ENCODE data around the gene SLC8A3. TPM values are rescaled to one million over a fixed set of nuclear protein-coding genes. Genes with fewer than 3 reads are reported as not detected.

The SLC8A3 gene
- total and polyA plus RNA-seq, 9 donors, result 0.04 to 0.53 (median 0.10) TPM; not detected in 3

DNA sequence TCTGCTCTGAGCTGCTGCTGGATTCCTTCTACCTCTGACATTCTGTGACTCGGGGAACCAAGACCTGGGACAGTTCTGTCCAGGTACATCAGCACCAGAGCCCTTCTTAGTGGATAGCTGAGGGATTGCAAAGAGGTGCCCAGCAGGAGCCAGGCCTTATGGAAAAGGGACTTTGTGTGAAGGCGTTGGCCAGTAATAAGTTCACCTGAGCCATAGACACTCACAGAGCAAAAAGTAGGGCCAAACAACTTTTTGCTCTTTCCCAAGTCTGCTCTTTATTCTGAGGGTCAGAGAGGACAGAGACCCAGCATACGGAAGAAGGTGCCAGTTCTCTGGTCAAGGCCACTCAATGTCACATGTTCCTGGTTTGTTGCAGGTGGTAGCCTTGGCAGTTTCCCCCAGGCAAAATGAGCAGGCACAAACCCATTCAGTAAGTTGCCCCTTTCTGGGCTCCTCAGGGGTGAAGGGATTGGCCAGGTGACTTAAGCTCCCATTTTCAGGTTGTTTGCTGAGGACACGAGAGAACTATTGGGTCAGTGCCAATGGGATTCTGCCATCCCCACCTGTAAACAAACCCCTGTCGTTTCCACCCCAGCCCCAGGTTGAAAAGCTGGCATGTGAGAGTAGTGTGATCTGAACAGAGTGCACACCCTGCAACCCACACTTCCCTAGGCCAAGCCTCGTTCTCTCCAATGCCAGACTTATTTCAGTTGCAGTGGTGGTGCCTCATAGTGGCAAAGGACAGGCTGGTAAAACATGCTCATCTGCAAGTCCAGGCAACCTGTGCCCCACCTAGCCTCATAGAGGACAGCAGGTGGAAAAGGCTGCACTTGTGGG lies 159.2 kb downstream of the SLC8A3 start:
- DNase-seq, result no peak
- no peak overlapping the region for H3K4me3 ChIP-seq
- no peak overlapping the region for H3K27ac ChIP-seq
- no peaks in the 10 kb centered on the region for H3K27me3 ChIP-seq
- H3K9me3 ChIP-seq, result no peaks in the 10 kb centered on the region
- intact Hi-C loops (cut with DNase I), result loop anchor here in 3 of 4 donors (2.0 to 5.0 kb wide), 2 partner anchors 211 to 212 kb away; no protein-coding TSS in a partner anchor
- no peaks in the 10 kb centered on the region for H3K4me1 ChIP-seq (ENCODE audit: insufficient read depth)
- WGBS, 3 donors, result 54 to 65% (median 59%) methylated on average over 6 of the region's 6 CpGs
- H3K36me3 ChIP-seq, result no peaks in the 10 kb centered on the region
- no peak for TF ChIP-seq POLR2A (IDR thresholded peaks at IDR 0.05)
- TF ChIP-seq, protein P1, sequence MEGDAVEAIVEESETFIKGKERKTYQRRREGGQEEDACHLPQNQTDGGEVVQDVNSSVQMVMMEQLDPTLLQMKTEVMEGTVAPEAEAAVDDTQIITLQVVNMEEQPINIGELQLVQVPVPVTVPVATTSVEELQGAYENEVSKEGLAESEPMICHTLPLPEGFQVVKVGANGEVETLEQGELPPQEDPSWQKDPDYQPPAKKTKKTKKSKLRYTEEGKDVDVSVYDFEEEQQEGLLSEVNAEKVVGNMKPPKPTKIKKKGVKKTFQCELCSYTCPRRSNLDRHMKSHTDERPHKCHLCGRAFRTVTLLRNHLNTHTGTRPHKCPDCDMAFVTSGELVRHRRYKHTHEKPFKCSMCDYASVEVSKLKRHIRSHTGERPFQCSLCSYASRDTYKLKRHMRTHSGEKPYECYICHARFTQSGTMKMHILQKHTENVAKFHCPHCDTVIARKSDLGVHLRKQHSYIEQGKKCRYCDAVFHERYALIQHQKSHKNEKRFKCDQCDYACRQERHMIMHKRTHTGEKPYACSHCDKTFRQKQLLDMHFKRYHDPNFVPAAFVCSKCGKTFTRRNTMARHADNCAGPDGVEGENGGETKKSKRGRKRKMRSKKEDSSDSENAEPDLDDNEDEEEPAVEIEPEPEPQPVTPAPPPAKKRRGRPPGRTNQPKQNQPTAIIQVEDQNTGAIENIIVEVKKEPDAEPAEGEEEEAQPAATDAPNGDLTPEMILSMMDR (IDR thresholded peaks at IDR 0.05), result no peak
- no peak for TF ChIP-seq EP300 (IDR thresholded peaks at IDR 0.05)

DNA sequence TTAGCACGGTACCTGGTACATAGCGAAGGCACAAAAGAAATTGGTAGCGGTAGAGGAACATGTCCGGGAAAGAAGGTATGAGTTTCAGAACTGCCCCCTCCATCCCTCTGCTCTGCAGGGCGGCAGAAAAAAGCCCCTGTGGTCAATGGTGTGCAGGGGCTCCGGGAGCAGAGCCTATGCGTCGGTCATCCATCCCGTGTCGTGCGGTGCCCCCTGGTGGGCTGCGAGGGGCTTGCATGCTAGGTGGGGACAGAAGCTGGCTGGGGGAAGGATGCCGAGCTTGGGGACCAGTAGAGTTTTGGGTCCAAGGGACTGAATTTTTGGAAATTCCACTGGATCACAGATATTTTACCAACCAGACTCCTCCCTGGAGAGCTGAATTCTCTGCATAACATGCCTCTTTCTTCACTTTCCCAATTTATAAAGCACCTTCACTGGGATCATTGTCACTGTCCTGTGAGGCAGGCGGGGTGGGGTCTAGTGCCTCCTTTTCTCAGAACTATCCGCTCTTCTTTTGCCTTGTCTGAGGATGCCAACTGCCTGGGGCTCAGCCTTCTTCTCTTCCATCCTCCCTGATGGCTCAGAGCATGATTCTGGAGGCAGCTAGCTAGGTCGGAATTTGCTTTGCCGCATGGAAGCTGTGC lies 160.8 kb downstream of the SLC8A3 start:
- Histone ChIP-seq H3K27ac (no peak overlapping the region), H3K9me3 (no peaks in the 10 kb centered on the region), H3K4me3 (no peak overlapping the region), H3K4me1 (ENCODE audit: insufficient read depth) (no peaks in the 10 kb centered on the region), H3K36me3 (no peaks in the 10 kb centered on the region), H3K27me3 (no peaks in the 10 kb centered on the region)
- peak; percentile 55 to 82 (median 64) for DNase-seq
- 28 to 32% (median 29%) methylated on average over 17 of the region's 17 CpGs for WGBS, 3 donors
- TF ChIP-seq, protein P1 (IDR thresholded peaks at IDR 0.05), result peak; percentile 34 to 62 (median 57)
- TF ChIP-seq EP300 (IDR thresholded peaks at IDR 0.05), result no peak
- intact Hi-C loops (cut with DNase I), result loop anchor here in 3 of 4 donors (2.0 to 5.0 kb wide), 2 partner anchors 209 to 211 kb away; no protein-coding TSS in a partner anchor

DNA sequence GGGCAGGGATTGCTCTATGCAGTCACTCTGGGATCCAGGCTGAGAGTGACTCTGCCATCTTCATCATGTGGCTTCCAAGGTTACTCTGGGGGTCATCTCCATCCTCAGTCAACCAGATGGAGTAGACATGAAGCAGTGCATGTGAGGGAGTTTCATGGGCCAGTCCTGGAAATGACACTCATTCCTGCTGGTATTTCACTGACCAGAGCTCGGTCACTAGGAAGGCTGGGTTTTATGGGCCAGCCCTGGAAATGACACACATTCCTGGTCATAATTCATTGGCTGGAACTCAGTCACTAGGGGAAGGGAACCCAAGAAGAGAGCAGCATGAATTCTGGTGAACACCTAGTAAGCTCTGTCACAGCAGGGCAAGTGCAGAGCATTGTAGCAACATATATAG lies 164.9 kb downstream of the SLC8A3 start:
- Histone ChIP-seq H3K9me3 (no peaks in the 10 kb centered on the region), H3K27ac (no peak overlapping the region), H3K36me3 (no peaks in the 10 kb centered on the region), H3K4me3 (no peak overlapping the region), H3K27me3 (no peaks in the 10 kb centered on the region), H3K4me1 (ENCODE audit: insufficient read depth) (no peaks in the 10 kb centered on the region)
- 30 to 79% (median 50%) methylated on average over 1 of the region's 1 CpG for WGBS, 3 donors
- DNase-seq, result no peak
- no peak for TF ChIP-seq POLR2A (IDR thresholded peaks at IDR 0.05)
- TF ChIP-seq, protein P1 (IDR thresholded peaks at IDR 0.05), result no peak
- TF ChIP-seq EP300 (IDR thresholded peaks at IDR 0.05), result no peak
- intact Hi-C loops (cut with DNase I), result no loop called here

DNA sequence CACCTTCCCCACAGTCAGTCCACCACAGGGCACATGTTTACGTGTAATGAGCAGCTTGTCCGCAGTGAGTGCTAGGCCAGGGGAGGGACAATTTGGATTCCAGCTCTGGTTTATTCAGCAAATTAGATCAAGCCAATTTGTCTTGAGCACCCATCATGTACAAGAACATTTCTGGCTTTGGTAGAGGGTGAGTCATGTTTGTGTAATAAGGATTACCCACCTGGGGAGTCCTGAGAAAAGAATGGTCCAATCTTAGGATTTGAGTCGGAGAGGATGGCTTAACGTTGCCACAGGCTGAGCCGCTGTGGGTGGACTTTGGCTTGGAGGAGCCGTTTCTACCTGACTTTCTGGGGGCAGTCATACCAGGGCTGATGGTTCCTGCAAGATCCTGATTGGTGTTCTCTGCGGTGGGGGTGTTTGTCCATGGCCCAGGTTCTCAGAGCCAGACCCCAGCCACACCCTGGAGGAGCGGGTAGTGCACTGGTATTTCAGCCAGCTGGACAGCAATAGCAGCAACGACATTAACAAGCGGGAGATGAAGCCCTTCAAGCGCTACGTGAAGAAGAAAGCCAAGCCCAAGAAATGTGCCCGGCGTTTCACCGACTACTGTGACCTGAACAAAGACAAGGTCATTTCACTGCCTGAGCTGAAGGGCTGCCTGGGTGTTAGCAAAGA lies 165.8 kb downstream of the SLC8A3 start:
- Histone ChIP-seq H3K9me3 (no peaks in the 10 kb centered on the region), H3K27ac (no peak overlapping the region), H3K27me3 (no peaks in the 10 kb centered on the region), H3K4me1 (ENCODE audit: insufficient read depth) (peaks cover 2% of the 10 kb centered on the region), H3K4me3 (no peak overlapping the region), H3K36me3 (no peaks in the 10 kb centered on the region)
- intact Hi-C loops (cut with DNase I), result no loop called here
- DNase-seq, result no peak
- no peak for TF ChIP-seq EP300 (IDR thresholded peaks at IDR 0.05)
- TF ChIP-seq, protein P1 (IDR thresholded peaks at IDR 0.05), result no peak
- TF ChIP-seq POLR2A (IDR thresholded peaks at IDR 0.05), result no peak
- 89 to 94% (median 90%) methylated on average over 15 of the region's 15 CpGs for WGBS, 3 donors
